HepG2 (cell line): ENCODE results near the gene PLXNA1. TPM values are rescaled to one million over a fixed set of nuclear protein-coding genes. Genes with fewer than 3 reads are reported as not detected.

ENCODE experiments used
- ATAD3A ChIP-seq: sonication (generic); formaldehyde crosslinking; IDR thresholded peaks from 2 replicates; pipeline ENCODE4 v1.4.0; 2020; ENCODE audit warnings: missing genetic modification reagents
- CTCF ChIP-seq: sonication (generic); formaldehyde crosslinking; IDR thresholded peaks from 2 replicates; pipeline ENCODE4 v1.5.0; 2020; ENCODE audit warnings: mild to moderate bottlenecking, missing genetic modification reagents, moderate library complexity
- HES4 ChIP-seq: sonication (generic); formaldehyde crosslinking; IDR thresholded peaks from 2 replicates; pipeline ENCODE4 v1.9.0; 2021; ENCODE audit warnings: mild to moderate bottlenecking, missing genetic modification reagents, borderline replicate concordance
- JUND ChIP-seq: sonication (generic); formaldehyde crosslinking; IDR thresholded peaks from 2 replicates; pipeline ENCODE4 v1.8.0; 2022; ENCODE audit warnings: mild to moderate bottlenecking, missing genetic modification reagents
- KDM5B ChIP-seq: sonication (generic); formaldehyde crosslinking; IDR thresholded peaks from 2 replicates; pipeline ENCODE4 v1.4.0; 2020; ENCODE audit warnings: missing genetic modification reagents, mild to moderate bottlenecking, borderline replicate concordance
- KLF11 ChIP-seq: IDR thresholded peaks from 2 replicates; pipeline ENCODE4 v1.6.1; 2016; ENCODE audit warnings: missing compliant biosample characterization
- MIER2 ChIP-seq: IDR thresholded peaks from 2 replicates; pipeline ENCODE4 v1.6.1; 2016; ENCODE audit warnings: missing biosample characterization, missing genetic modification reagents
- MTA3 ChIP-seq: sonication (generic); formaldehyde crosslinking; IDR thresholded peaks from 2 replicates; pipeline ENCODE4 v1.4.0; 2020; ENCODE audit warnings: missing genetic modification reagents
- ONECUT2 ChIP-seq: sonication (generic); formaldehyde crosslinking; IDR thresholded peaks from 2 replicates; pipeline ENCODE4 v1.4.0; 2020; ENCODE audit warnings: missing genetic modification reagents
- SAFB2 ChIP-seq: sonication (generic); formaldehyde crosslinking; IDR thresholded peaks from 2 replicates; pipeline ENCODE4 v1.5.1; 2020; ENCODE audit warnings: missing genetic modification reagents, low read depth, mild to moderate bottlenecking, borderline replicate concordance
- SMYD3 ChIP-seq: sonication (generic); formaldehyde crosslinking; IDR thresholded peaks from 2 replicates; pipeline ENCODE4 v1.8.1; 2023; ENCODE audit warnings: mild to moderate bottlenecking, missing genetic modification reagents
- SPEN ChIP-seq: sonication (generic); formaldehyde crosslinking; IDR thresholded peaks from 2 replicates; pipeline ENCODE4 v1.5.1; 2020; ENCODE audit warnings: low read depth, mild to moderate bottlenecking, missing genetic modification reagents
- TBX3 ChIP-seq: fragments of 450-650 bp; IDR thresholded peaks from 2 replicates; pipeline ENCODE4 v1.6.1; 2017; ENCODE audit warnings: antibody characterized with exemption, mild to moderate bottlenecking, inconsistent platforms, borderline replicate concordance
- TCF7 ChIP-seq: sonication (generic); IDR thresholded peaks from 2 replicates; pipeline ENCODE4 v1.6.1; 2016; ENCODE audit warnings: antibody characterized with exemption, low read depth
- TFE3 ChIP-seq: IDR thresholded peaks from 2 replicates; pipeline ENCODE4 v1.6.1; 2016
- UBTF ChIP-seq: sonication (generic); formaldehyde crosslinking; IDR thresholded peaks from 2 replicates; pipeline ENCODE4 v1.4.0; 2020; ENCODE audit warnings: mild to moderate bottlenecking, missing genetic modification reagents
- ZNF451 ChIP-seq: sonication (generic); formaldehyde crosslinking; IDR thresholded peaks from 2 replicates; pipeline ENCODE4 v1.5.0; 2020; ENCODE audit warnings: mild to moderate bottlenecking, missing genetic modification reagents
- ZNF501 ChIP-seq: sonication (generic); formaldehyde crosslinking; IDR thresholded peaks from 2 replicates; pipeline ENCODE4 v1.5.1; 2020; ENCODE audit warnings: mild to moderate bottlenecking, moderate library complexity, missing genetic modification reagents
- ZNF512B ChIP-seq: sonication (generic); formaldehyde crosslinking; IDR thresholded peaks from 2 replicates; pipeline ENCODE4 v1.5.1; 2020; ENCODE audit warnings: missing genetic modification reagents, mild to moderate bottlenecking, borderline replicate concordance
- ZNF747 ChIP-seq: sonication (generic); formaldehyde crosslinking; IDR thresholded peaks from 2 replicates; pipeline ENCODE4 v1.8.1; 2023; ENCODE audit warnings: missing genetic modification reagents, mild to moderate bottlenecking, borderline replicate concordance
- ZNF749 ChIP-seq: sonication (generic); formaldehyde crosslinking; IDR thresholded peaks from 2 replicates; pipeline ENCODE4 v1.8.0; 2022; ENCODE audit warnings: mild to moderate bottlenecking, missing genetic modification reagents, moderate library complexity, borderline replicate concordance
- ZNF780A ChIP-seq: sonication (generic); formaldehyde crosslinking; IDR thresholded peaks from 2 replicates; pipeline ENCODE4 v1.8.0; 2022; ENCODE audit warnings: mild to moderate bottlenecking, missing genetic modification reagents, moderate library complexity
- polyA plus RNA-seq, 8 experiments: library from polyadenylated mRNA; depleted of rRNA in 3 of 8; stranded (reverse) in 7 of 8; unstranded in 1 of 8; fragments of >200 nt; fragmentation: Illumina TruSeq in 4 of 8; extraction: Trizol in 4 of 8; gene quantifications; 2 replicates each; pipeline versions ENCODE4 v1.2.1 to v1.2.3, GENCODE V29; 2011 to 2016; ENCODE audit warnings: low read depth in 4 of 8, missing spikeins in 1 of 8, mixed read lengths in 1 of 8; ENCODE audit not compliant: insufficient read depth in 1 of 8
- total RNA-seq, 5 experiments: library from RNA; depleted of rRNA; stranded (reverse); fragments of >200 nt; fragmentation: Illumina TruSeq; extraction: Trizol; gene quantifications; 2 replicates each; pipeline ENCODE4 v1.2.3, GENCODE V29; 2016; ENCODE audit warnings: low read depth in 1 of 5

PLXNA1 gene
- total and polyA plus RNA-seq, 2 of the 13 experiments (the other 11 are each of a cell fraction or from before 2014, with no cell fraction given) = 16.6 to 18.2 TPM

- TF ChIP-seq ZNF749 (no peak), ONECUT2 (CRISPR knock-in tag) (0 out of 2 replicates have a peak, but pooled peaks have one; percentile 16), ZNF512B (peak; percentile 65; the same call in 1 of the 2 replicates), SMYD3 (CRISPR knock-in tag) (no peak), ATAD3A (CRISPR knock-in tag) (no peak), KLF11 (CRISPR knock-in tag) (no peak), ZNF747 (CRISPR knock-in tag) (no peak), CTCF (peak; percentile 91), MIER2 (no peak), UBTF (peak; percentile 61; the same call in 1 of the 2 replicates), SAFB2 (CRISPR knock-in tag) (no peak), MTA3 (CRISPR knock-in tag) (no peak), TBX3 (peak; percentile 42; the same call in 1 of the 2 replicates), ZNF780A (CRISPR knock-in tag) (no peak), TCF7 (peak; percentile 20; the same call in 1 of the 2 replicates), HES4 (CRISPR knock-in tag) (peak; percentile 69), JUND (no peak), ZNF451 (CRISPR knock-in tag) (0 out of 2 replicates have a peak, but pooled peaks have one; percentile 41), TFE3 (CRISPR knock-in tag) (no peak), KDM5B (CRISPR knock-in tag) (peak; percentile 92), SPEN (CRISPR knock-in tag) (peak; percentile 67; the same call in 1 of the 2 replicates), ZNF501 (peak; percentile 76)
Measured at GRCh38 chr3:126982471-126983175, at the start of gene PLXNA1 (continued).
